WERI-Rb-1 (cell line): ENCODE data around the gene CNTNAP3B.
"Not testable (repeated sequence)": the region's sequence is repeated elsewhere in the genome, so short reads cannot be mapped to it uniquely, and the experiment has no call there.

Experiments
- DNase-seq: peaks from one replicate; pipeline ENCODE4 v3.0.0-alpha.2; 2020
- H3K27ac ChIP-seq: fragments of 250-450 bp; sonication (Bioruptor Pico); 2 replicates; pipeline ENCODE4 v1.5.1; 2020; ENCODE audit warnings: mild to moderate bottlenecking, moderate library complexity
- H3K27me3 ChIP-seq: fragments of 250-450 bp; sonication (Bioruptor Pico); 2 replicates; pipeline ENCODE4 v1.5.1; 2021; ENCODE audit warnings: mild to moderate bottlenecking, low read depth, moderate library complexity; ENCODE audit not compliant: insufficient read depth, severe bottlenecking
- H3K36me3 ChIP-seq: fragments of 250-450 bp; sonication (Bioruptor Pico); 2 replicates; pipeline ENCODE4 v1.5.1; 2020; ENCODE audit warnings: mild to moderate bottlenecking, moderate library complexity
- H3K4me3 ChIP-seq: 2 replicates; pipeline ENCODE4 v1.5.1; 2011; ENCODE audit warnings: low read depth, mild to moderate bottlenecking, control low read depth, low read length
- H3K9me3 ChIP-seq: fragments of 250-450 bp; sonication (Bioruptor Pico); 2 replicates; pipeline ENCODE4 v1.5.1; 2021; ENCODE audit warnings: mild to moderate bottlenecking, moderate library complexity; ENCODE audit not compliant: severe bottlenecking
- CTCF ChIP-seq: IDR thresholded peaks from 2 replicates; pipeline ENCODE4 v1.5.1; 2011; ENCODE audit warnings: low read depth, mild to moderate bottlenecking, control low read depth, inconsistent platforms, low read length

The CNTNAP3B gene

GRCh38 chr9:42129073-42129729 lies at the start of gene CNTNAP3B:
TSS of gene CNTNAP3B (minus strand) at chr9:42129426. CDS start at chr9:42129094, 332 bp downstream.
- H3K27ac ChIP-seq, result peak within 1 kb of the TSS; percentile 61; the same call in 1 of the 2 replicates
- not testable (repeated sequence) for H3K9me3 ChIP-seq, H3K36me3 ChIP-seq, H3K27me3 ChIP-seq
- DNase-seq, result peak; percentile 29
- H3K4me3 ChIP-seq, result peak within 1 kb of the TSS; percentile 30

GRCh38 chr9:42160299-42160698 lies 31.1 kb upstream of the CNTNAP3B start:
- H3K36me3 ChIP-seq, H3K9me3 ChIP-seq, H3K27me3 ChIP-seq, H3K4me3 ChIP-seq, H3K27ac ChIP-seq: not testable (repeated sequence)
- peak; percentile 23; the same call in 1 of the 2 replicates for TF ChIP-seq CTCF
- peak; percentile 29 for DNase-seq

GRCh38 chr9:42127056-42127841 lies 2.0 kb downstream of the CNTNAP3B start:
- not testable (repeated sequence) for H3K27ac ChIP-seq, H3K27me3 ChIP-seq, H3K36me3 ChIP-seq, H3K9me3 ChIP-seq
- DNase-seq, result peak; percentile 12
- peak overlapping the region; percentile 38 for H3K4me3 ChIP-seq

GRCh38 chr9:42121007-42121406 lies 8.2 kb downstream of the CNTNAP3B start:
- not testable (repeated sequence) for H3K36me3 ChIP-seq, H3K9me3 ChIP-seq, H3K4me3 ChIP-seq, H3K27me3 ChIP-seq, H3K27ac ChIP-seq
- peak; percentile 31 for DNase-seq

GRCh38 chr9:42095929-42096328 lies 33.3 kb downstream of the CNTNAP3B start:
- not testable (repeated sequence) for H3K27me3 ChIP-seq

GRCh38 chr9:42084559-42084952 lies 44.7 kb downstream of the CNTNAP3B start:
- not testable (repeated sequence) for H3K27me3 ChIP-seq, H3K4me3 ChIP-seq, H3K36me3 ChIP-seq, H3K27ac ChIP-seq, DNase-seq, H3K9me3 ChIP-seq

More at GRCh38 chr9:42095929-42096328, 33.3 kb downstream of the CNTNAP3B start:
- not testable (repeated sequence) for H3K36me3 ChIP-seq, DNase-seq, H3K27ac ChIP-seq, H3K9me3 ChIP-seq, H3K4me3 ChIP-seq

- not testable (repeated sequence) for H3K27me3 ChIP-seq, H3K9me3 ChIP-seq, H3K27ac ChIP-seq, DNase-seq, H3K4me3 ChIP-seq, H3K36me3 ChIP-seq
Observed at GRCh38 chr9:42083877-42084558, 45.2 kb downstream of the CNTNAP3B start.

GRCh38 chr9:42080376-42080775 lies 48.9 kb downstream of the CNTNAP3B start:
- H3K27me3 ChIP-seq, H3K36me3 ChIP-seq, DNase-seq, H3K27ac ChIP-seq, H3K4me3 ChIP-seq, H3K9me3 ChIP-seq: not testable (repeated sequence)

- DNase-seq, result peak; percentile 18
- not testable (repeated sequence) for H3K9me3 ChIP-seq, H3K36me3 ChIP-seq, H3K4me3 ChIP-seq, H3K27me3 ChIP-seq, H3K27ac ChIP-seq
Observed at GRCh38 chr9:42074868-42075267, 54.4 kb downstream of the CNTNAP3B start.

- not testable (repeated sequence) for H3K27me3 ChIP-seq, H3K27ac ChIP-seq, H3K9me3 ChIP-seq, H3K4me3 ChIP-seq, DNase-seq, H3K36me3 ChIP-seq
Observed at GRCh38 chr9:42071026-42071425, 58.2 kb downstream of the CNTNAP3B start.

GRCh38 chr9:42070035-42070799 lies 59.0 kb downstream of the CNTNAP3B start:
- H3K9me3 ChIP-seq, H3K27ac ChIP-seq, DNase-seq, H3K4me3 ChIP-seq, H3K36me3 ChIP-seq, H3K27me3 ChIP-seq: not testable (repeated sequence)

- H3K4me3 ChIP-seq, H3K27ac ChIP-seq, DNase-seq, H3K36me3 ChIP-seq, H3K27me3 ChIP-seq, H3K9me3 ChIP-seq: not testable (repeated sequence)
Observed at GRCh38 chr9:42053874-42054273, 75.4 kb downstream of the CNTNAP3B start.

- H3K9me3 ChIP-seq, H3K4me3 ChIP-seq, H3K27me3 ChIP-seq, DNase-seq, H3K27ac ChIP-seq, H3K36me3 ChIP-seq: not testable (repeated sequence)
Observed at GRCh38 chr9:42050701-42051100, 78.5 kb downstream of the CNTNAP3B start.
